HG03039 (cell line): ENCODE data around the gene DYNC2LI1.

Source experiments
- ATAC-seq: cut with Tn5 transposase; IDR thresholded peaks from one replicate; pipeline ENCODE4 v1.9.1; 2021; ENCODE audit warnings: mild to moderate bottlenecking, moderate library complexity; ENCODE audit not compliant: unreplicated experiment

The DYNC2LI1 gene

GRCh38 chr2:43812947-43813346 lies 39.1 kb downstream of the DYNC2LI1 start:
- no peak for ATAC-seq

GRCh38 chr2:43814711-43815110 lies 40.9 kb downstream of the DYNC2LI1 start:
- no peak for ATAC-seq

- no peak for ATAC-seq
Measured at GRCh38 chr2:43818761-43819160, 44.9 kb downstream of the DYNC2LI1 start.

GRCh38 chr2:43819491-43820163 lies 45.8 kb downstream of the DYNC2LI1 start:
- no peak for ATAC-seq

- ATAC-seq = no peak
Measured at GRCh38 chr2:43822839-43823238, 49.0 kb downstream of the DYNC2LI1 start.

- no peak for ATAC-seq
Measured at GRCh38 chr2:43823751-43824150, 49.9 kb downstream of the DYNC2LI1 start.

- ATAC-seq = no peak
Measured at GRCh38 chr2:43824512-43824911, 50.7 kb downstream of the DYNC2LI1 start.

- no peak for ATAC-seq
Measured at GRCh38 chr2:43824951-43825493, 51.2 kb downstream of the DYNC2LI1 start.

- no peak for ATAC-seq
Measured at GRCh38 chr2:43825841-43826240, 52.0 kb downstream of the DYNC2LI1 start.

- ATAC-seq = no peak
Measured at GRCh38 chr2:43826305-43827250, 52.7 kb downstream of the DYNC2LI1 start.

GRCh38 chr2:43831543-43832294 lies 57.9 kb downstream of the DYNC2LI1 start:
- no peak for ATAC-seq

GRCh38 chr2:43832457-43832856 lies 58.6 kb downstream of the DYNC2LI1 start:
- no peak for ATAC-seq

GRCh38 chr2:43837033-43837432 lies 63.2 kb downstream of the DYNC2LI1 start:
- no peak for ATAC-seq

- ATAC-seq = no peak
Measured at GRCh38 chr2:43837831-43838559, 64.2 kb downstream of the DYNC2LI1 start.

GRCh38 chr2:43838560-43839267 lies 64.9 kb downstream of the DYNC2LI1 start, which contains the start of the genes ABCG5 and ABCG8:
ABCG5 (minus strand) TSS chr2:43838839; CDS start chr2:43838679, 160 bp downstream.
ABCG8 (plus strand) TSS chr2:43838971; CDS start chr2:43839054, 83 bp downstream.
- ATAC-seq = no peak

- no peak for ATAC-seq
Measured at GRCh38 chr2:43839776-43840564, 66.1 kb downstream of the DYNC2LI1 start.

GRCh38 chr2:43840965-43841364 lies 67.1 kb downstream of the DYNC2LI1 start:
- no peak for ATAC-seq

GRCh38 chr2:43841949-43842865 lies 68.4 kb downstream of the DYNC2LI1 start:
- ATAC-seq = no peak
